SKM-1 (cell line): ENCODE data around the gene CFAP45.

ENCODE experiments used
- DNase-seq: peaks from one replicate; lab custom pipeline; 2025; ENCODE audit not compliant: unreplicated experiment; lab: John Stamatoyannopoulos, UW

The CFAP45 gene, protein sequence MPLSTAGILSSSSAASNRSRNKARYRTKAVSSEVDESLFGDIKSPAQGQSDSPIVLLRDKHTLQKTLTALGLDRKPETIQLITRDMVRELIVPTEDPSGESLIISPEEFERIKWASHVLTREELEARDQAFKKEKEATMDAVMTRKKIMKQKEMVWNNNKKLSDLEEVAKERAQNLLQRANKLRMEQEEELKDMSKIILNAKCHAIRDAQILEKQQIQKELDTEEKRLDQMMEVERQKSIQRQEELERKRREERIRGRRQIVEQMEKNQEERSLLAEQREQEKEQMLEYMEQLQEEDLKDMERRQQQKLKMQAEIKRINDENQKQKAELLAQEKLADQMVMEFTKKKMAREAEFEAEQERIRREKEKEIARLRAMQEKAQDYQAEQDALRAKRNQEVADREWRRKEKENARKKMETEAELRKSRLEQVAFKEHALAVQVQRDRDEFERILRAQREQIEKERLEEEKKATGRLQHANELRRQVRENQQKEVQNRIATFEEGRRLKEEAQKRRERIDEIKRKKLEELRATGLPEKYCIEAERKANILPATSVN

DNA sequence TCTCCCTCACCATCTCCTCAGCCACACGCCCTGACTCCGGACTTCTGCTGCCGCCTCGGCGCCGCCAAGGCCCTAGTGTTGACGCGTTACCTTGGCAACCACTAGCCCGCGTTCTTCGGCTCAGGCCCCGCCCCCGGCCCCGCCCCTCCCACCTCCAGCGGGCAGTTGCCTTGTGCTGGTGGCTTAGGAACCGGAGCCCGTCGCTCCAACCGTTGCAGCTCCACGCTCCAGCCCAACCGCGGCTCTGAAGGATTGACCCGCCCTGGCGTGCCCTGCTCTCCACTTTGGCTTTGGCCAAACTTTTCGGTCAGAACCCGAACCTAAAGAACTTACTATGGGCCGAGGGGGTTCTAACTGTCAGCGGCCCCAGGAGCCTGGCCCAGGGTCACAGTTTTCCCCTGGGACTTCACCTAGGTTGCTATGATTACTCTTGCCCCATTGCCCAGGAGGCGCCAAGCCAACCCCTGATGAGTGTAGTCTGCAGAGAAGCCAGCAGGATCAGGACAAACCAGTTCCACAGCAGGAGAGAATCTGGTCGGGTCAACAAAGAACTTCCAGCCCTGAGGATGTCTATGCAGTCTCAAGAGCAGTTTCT lies at the start of gene CFAP45:
TSS of gene CFAP45 (minus strand) at position 80 of the 595 bp plus-strand sequence. CDS start at position 13, 67 bp downstream.
- DNase-seq = no peak

DNA sequence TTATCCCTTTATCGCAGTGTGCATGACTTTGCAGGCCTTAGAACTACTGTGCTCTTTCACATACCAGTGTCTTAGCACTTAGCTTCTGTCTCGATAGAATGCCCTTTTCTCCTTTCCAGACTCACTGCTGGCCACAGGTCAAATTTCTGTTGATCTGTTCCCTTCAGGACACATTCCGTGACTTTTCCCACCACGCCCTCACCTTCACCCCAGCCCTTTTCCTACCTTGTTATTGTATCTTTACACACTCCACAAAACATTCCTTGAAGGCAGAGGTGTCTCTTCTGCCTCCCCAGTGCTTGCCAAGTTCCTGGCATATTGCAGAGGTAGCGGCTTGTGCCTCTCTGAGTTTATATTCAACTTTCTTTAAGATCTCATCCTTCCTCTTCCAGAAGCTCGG lies 49.2 kb upstream of the CFAP45 start:
- no peak for DNase-seq

DNA sequence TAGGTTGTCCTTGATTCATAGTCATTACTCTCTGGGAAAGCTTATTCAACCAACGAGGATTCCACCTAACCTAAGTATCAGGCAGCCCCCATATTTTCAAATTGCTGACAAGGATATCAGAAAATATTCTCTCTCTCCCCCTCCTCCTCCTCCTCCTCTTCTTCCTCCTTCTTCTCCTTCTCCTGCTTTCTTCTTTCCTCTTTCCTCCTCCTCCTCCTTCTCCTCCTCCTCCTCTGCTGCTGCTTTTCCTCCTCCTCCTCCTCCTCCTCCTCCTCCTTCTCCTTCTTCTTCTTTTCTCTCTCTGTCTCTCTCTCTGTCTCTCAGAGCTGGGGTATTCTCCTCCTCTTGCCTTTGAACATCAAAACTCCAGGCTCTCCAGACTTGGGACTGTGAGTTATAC lies 48.0 kb upstream of the CFAP45 start:
- no peak for DNase-seq

DNA sequence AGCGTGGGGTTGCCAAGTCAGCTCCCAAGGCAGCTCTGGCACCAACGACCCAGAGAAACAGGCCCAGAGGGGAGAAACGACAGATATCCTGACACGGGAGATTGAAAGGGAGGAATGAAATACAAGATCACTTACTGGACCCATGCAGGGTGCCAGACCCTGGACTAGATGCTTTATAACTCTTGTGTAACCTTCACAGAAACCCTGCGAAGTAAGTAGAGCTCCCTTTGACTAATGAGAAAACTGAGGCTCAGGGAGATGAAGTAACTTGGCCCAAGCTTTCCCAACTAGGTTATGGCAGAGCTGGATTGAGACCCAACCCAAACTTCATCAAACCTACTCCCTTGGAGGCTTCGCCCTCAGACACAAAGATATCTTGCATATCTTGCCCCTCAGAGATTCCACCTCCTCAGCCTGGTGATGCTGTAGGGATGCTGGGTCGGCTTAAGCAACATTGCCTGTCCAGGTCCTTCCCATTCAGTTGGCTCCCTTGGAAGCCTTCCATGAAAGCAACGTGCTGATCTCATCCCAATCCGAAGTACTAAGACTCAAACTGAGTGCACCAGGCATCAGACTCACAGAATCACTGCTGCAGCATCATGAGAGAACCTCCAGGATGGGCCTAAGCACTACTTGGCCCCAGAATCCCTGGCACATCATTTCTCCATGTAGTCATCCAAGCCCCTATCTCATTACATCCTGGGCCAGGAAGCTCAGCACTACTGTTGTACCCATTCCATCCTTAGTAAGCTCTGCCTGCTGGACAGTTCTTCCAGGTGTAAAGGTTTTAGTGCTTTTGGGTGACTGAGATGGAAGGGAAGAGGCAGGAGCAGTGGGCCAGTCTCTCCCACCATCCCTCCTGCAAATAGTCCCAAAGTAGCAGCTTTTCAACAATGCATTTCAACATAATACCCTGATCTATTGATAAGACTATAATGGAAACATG lies 46.5 kb upstream of the CFAP45 start:
- DNase-seq = no peak

DNA sequence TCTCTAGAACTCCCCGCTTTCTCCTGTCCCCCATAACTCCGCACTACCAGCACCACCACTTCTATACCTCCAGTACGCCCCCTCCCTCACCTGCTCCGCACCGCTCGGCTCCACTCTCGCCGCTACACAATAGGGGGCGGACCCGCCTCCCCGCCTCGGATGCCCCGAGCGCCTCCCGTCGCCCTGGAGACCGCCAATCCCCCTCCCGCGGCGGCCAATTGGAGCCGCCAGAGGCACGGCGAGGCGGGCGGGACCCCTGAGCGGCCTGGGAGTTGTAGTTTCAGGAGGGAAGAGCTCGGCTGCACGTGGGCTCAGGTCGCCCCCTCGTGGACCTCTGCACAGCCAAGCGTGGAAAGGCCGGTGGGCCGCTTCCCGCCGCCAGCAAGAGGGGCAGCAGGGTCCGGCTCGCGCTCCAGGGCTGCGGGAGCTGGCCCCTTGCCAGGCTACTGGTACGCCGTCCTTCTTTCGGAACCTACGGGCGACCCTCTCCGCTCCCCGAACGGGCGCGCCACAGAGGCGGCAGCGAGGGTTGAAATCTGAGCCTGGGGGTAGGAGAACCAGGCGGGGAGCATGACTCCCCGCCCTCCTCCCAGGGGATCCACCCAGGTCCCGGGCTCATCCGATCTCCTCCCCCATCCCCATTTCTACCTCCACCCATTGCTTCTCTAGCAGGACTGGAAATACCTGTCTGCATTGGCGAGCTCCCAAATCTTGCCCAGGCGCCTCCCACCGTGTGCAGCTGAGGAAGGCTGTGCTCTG lies 45.7 kb upstream of the CFAP45 start, which contains the start of gene IGSF9:
TSS of gene IGSF9 (minus strand) at position 131 of the 759 bp plus-strand sequence. CDS start 2,159 bp downstream, outside the sequence.
- no peak for DNase-seq

DNA sequence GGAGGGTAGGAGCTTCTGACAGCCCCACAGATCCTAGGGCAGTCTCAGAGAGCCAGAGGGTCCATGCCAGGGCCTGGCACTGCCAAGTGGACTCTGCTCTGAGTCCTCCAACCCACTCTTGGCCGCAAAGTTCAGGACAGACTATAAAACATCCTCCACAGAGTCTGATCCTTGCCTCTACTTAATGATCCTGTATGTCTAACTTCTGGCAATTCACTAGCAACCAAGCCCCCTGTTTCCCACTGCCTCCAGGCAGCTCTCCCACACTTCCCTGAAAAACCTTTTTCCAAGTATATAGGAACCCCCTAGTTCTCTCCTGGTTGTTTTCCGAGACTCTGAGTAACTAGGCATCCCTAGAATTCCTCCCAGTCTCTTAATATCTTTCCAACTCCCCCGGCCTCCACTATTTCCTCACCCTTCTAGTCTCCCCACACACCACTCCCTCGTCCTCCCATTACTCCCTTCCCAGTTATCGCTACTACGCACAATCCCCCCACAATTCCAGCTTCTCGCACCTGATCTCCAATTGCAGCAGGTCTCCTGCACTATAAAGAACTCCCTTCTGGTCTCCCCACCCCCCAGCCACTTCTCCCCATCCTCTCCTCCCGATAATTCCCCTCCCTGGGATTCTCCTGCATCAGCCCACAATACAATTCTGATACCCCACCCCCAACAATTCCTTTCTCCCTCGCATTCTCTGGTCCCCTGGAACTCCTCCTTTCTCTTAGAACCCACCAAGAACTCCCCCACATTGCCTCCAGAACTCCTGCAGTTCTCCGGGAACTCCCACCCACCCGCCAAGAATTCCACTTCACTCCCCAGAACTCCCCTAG lies 44.9 kb upstream of the CFAP45 start:
- DNase-seq = no peak

DNA sequence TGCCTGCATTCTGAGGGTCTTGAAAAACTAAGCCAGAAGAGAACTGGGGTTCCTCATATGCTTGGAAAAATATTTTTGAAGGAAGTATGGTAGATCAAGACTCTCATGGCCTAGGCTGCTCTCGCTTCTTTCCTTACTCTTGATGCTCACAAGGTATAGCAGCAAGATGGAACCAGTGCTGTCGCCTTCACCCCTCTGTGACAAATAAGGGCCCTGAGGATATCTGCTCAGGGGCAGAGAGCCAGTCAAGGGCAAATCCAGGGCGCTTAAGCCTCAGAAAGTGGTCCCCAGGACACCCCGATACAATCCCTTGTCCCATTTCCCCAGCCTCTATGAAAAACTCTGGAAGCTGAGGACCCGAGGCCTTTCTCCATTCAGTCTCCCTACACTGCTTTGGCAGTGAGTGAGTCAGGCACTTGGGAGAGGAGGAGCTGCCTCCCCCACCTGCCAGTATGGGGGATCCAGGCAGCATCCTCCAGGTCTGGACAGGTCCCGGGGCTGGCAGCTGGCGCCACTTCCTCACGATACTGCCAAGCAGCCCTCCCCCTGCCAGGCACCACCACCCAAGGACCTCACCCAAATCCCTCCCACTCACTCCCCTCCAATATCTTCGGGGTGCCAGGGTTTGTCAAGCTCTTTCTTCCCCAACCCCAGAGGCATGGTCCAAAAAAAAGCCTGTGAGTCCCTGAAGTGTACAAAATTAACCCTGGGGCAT lies 44.1 kb upstream of the CFAP45 start:
- no peak for DNase-seq

DNA sequence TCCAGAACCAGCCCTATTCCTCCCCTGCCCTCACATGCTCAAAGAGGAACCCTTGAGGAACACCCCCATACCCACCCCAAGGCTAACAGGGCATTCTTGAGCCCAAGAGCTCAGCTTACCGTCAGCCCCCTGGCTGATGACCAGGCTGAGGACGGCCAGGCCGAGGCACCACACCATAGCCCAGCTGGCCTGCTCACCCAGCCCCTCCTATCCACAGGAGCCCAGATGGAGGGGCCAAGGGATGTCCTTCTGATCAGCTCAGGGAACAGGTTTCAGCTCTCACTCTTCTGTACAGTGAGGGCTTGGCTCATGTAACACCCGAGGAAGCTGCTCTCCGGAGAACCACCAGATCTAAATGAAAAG lies 43.3 kb upstream of the CFAP45 start:
- no peak for DNase-seq

DNA sequence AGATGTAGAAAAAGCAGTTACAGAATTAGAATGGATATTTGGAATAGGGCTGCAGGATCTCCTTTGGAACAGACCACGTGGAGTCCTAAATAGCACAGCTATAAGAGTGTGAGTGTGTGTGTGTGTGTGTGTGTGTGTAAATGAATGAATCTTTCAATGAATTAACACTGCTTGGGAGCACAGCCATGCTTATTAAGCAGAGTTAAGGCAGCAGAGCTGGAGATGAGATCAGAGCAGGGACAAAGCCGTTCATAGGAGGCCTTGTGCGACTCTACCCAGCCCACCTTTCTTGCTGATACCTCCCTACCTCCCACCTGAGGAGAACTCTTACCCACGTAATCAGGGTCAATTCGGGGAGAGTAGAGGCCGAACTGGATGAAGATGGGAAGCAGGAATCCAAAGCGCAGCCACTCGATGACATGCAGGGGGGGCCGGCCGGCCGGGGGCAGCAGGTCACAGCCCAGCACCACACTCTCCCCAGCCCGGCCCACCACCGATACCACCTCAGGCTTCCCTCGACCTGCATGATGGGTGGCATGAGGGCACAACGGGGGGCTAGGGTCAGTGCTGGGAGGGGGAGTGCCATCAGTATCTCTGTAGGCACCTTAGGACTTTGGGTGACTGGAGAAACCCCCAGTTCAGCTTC lies 42.8 kb upstream of the CFAP45 start:
- no peak for DNase-seq

DNA sequence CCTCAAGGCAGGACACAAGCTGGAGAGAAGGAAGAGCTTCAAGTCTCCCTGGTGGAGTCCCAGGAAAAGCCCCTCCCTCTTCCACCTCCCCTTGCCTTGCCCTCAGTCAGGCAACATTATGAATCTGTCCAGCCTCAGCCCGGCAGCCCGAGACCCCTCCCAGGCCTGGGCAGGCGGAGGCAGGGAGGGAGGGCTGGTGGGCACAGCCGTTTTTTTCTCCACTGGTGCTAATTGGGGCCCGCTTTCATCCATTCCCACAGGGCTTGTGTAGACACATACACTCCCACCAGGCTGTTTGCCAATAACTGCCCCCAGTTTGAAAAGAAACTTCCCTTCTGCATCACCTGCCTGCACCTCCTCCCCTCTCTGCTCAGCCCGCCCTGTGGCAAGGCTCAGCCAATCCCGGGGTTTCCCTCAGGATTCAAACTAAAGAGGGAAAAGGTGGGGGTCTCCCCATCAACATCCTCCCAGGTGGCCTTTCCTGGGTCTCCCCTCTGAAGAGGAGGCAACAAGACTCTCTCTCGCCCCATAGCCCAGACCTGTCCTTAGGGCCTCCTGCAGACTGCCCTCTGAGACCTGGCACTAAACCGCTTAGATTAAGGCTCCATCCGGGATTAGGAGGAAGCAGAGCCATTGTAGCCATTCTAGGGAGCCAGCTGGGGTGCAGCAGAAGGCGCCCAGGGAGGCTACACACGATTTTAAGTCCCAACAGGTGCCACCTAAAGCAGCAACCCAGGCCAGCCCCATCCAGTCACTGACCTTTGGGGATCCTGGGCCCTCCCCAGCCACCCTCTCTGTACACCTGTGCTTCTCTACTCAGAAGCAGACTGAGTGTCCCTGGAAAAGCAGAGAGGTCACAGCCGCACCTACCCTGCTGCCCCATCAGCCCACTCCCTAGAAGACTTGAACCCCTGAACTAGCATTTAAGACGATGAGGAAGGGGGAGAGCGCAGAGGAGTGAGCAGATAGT lies 41.9 kb upstream of the CFAP45 start:
- DNase-seq = no peak

DNA sequence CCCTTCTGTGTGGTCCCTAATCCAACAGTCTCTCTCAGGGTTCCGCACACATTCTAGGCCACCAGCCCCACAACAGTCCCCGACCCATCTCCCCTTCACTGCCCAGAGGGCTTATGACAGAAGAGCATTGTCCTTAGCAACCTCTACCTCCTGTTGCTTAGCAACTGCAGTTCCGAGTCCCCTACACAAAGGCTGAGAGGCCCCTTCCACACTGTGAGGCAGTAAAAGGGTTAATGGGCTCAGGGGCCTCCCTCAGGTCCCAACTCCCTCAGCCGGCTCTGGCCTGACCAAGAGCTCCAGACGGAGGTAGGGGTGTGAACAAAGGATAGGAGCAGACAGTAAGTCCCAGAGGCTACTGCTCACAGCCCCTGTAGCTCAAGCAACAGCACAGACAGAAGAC lies 41.2 kb upstream of the CFAP45 start:
- no peak for DNase-seq

DNA sequence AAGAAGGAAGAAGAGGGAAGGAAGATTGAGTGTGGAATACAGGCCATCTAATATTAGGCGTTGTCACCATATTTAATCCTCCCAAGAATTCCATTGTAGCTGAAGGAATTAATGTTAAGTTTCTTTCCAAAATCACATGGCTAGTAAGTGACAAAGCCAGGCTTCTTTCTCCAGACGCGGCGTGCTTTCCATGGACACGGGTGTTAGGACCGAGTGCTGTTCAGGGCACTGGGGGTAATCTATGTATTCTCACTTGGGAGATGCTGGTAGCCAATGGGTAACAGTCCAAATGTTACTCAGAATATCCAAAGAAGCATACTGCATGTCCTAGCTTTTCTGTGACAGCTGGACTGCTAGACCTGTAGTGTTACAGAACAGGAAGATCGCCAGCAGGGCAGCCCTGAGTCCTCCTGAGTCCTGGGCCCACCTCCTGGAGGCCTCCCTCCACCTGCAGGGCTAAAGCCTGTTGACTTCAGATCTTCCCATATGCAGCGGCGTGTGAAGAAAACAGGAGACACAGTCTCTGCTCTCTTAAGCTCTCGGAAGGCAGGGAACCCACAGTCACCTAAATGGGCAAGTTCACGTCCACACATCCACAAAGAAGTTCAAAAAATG lies 40.1 kb upstream of the CFAP45 start:
- DNase-seq = no peak

DNA sequence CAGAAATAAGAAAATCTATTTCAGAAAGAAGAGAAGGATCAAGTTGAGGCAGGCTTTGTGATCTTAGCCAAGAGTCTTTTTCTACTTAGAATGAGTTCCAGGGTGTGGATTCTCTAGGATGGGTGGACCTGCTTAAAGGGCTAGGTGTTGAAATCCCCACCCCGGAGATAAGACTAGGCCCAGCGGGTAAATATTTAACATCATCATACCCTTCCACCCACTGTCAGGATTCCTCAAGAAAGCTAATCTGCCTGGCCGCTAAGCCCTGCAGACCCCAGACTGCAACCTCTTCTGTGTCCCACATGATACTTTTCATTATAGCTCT lies 39.7 kb upstream of the CFAP45 start:
- DNase-seq = no peak

DNA sequence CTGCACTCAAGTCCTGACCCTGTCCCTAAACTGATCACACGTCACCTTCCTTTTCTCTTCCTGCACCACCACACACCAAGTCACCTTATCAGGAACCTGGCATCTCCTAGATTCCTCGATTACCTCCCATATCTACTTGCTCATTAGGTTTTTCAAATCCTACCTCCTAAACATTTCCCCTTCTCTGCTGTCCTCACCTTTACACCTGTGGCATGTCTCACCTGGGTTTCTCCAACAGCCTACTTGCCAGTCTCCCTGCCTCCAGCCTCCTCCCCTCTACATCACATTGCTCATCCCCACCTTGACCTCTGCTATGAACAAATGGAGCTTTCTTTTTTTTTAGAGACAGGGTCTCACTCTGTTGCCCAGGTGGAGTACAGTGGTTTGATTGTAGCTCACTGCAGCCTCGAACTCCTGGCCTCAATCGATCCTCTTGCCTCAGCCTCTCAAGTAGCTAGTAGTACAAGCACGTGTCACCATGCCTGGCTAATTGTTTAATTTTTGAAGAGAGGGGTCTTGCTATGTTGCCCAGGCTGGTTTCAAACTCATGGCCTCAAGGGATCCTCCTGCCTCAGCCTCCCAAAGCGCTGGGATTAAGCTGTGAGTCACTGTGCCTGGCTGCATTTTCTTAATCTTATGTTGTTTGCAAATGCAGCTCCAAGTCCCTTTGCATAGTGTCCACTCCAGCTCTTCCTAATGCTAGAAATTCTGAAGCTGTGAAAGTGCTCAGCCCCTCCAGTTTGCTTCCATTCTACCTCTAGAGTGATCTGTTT lies 39.1 kb upstream of the CFAP45 start:
- no peak for DNase-seq

DNA sequence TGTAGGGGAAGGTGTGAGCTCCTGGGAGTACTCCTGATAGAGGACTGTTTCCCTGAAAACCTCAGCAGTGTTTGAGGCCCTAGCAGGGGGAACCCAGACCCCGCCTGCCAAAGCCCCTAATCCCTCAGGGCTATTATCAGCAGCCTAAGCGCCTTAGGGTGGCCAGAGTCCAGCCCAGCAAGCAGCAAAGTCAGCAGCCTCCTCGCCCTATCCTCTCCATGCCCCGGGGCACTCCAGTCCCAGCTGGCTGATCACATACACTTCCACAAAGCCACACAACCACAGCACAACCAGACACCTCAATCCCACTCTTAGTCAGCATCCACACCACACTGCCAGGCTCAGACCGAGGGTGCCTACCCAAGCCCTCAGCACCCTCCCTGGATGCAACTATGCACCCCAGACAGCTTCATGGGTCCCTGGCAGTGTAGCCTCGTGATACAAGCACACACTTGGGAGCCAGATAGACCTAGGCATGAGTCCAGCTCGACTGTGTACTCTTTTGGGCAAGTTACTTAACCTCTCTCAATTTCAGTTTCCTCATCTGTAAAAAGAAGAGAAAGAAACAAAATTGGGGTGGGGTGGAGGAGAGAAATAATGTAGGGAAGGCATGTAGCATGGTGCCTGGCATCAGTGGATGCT lies 38.4 kb upstream of the CFAP45 start:
- no peak for DNase-seq
